GM12878 (cell line): ENCODE data around the gene MEN1. TPM values are rescaled to one million over a fixed set of nuclear protein-coding genes. Genes with fewer than 3 reads are reported as not detected.

Source experiments
- BCL3 ChIP-seq: IDR thresholded peaks from 2 replicates; pipeline ENCODE4 v1.6.1; 2011; ENCODE audit warnings: borderline replicate concordance, low read depth, mild to moderate bottlenecking, moderate library complexity, low read length; ENCODE audit not compliant: insufficient read depth, poor library complexity, severe bottlenecking
- BHLHE40 ChIP-seq, 2 experiments: fragments of 450-650 bp in 1 of 2; IDR thresholded peaks; 2 replicates each; pipeline ENCODE4 v1.6.1; 2011 to 2017; ENCODE audit warnings: low read depth in 2 of 2, borderline replicate concordance in 1 of 2, improper control_type of control experiment in 1 of 2, low read length in 1 of 2, mild to moderate bottlenecking in 1 of 2
- BMI1 ChIP-seq: fragments of 450-650 bp; IDR thresholded peaks from 2 replicates; pipeline ENCODE4 v1.6.1; 2016; ENCODE audit warnings: mild to moderate bottlenecking, moderate library complexity, borderline replicate concordance
- E4F1 ChIP-seq: fragments of 450-650 bp; IDR thresholded peaks from 2 replicates; pipeline ENCODE4 v1.6.1; 2018; ENCODE audit warnings: borderline replicate concordance, mild to moderate bottlenecking; ENCODE audit not compliant: partially characterized antibody
- EP300 ChIP-seq, 2 experiments: fragments of 150-350 bp in 1 of 2; IDR thresholded peaks; 2 replicates each; pipeline ENCODE4 v1.6.1; 2011 to 2012; ENCODE audit warnings: low read depth in 2 of 2, low read length in 2 of 2, borderline replicate concordance in 1 of 2, improper control_type of control experiment in 1 of 2, inconsistent platforms in 1 of 2; ENCODE audit not compliant: control insufficient read depth in 1 of 2
- HCFC1 ChIP-seq: fragments of 150-350 bp; IDR thresholded peaks from 2 replicates; pipeline ENCODE4 v1.6.1; 2014; ENCODE audit warnings: low read length
- HDAC6 ChIP-seq: fragments of 200-600 bp; sonication (generic); IDR thresholded peaks from one replicate; pipeline ENCODE4 v1.8.0; 2017; ENCODE audit warnings: antibody characterized with exemption; ENCODE audit not compliant: unreplicated experiment
- LARP7 ChIP-seq: fragments of 450-650 bp; IDR thresholded peaks from 2 replicates; pipeline ENCODE4 v1.6.1; 2017; ENCODE audit warnings: mild to moderate bottlenecking
- POLR2A ChIP-seq: IDR thresholded peaks from 2 replicates; pipeline ENCODE4 v1.6.1; 2011; ENCODE audit warnings: low read depth, mild to moderate bottlenecking, low read length
- POLR2AphosphoS2 ChIP-seq: IDR thresholded peaks from 2 replicates; pipeline ENCODE4 v1.6.1; 2011; ENCODE audit warnings: low read depth, mild to moderate bottlenecking, low read length, improper control_type of control experiment, moderate library complexity
- REST ChIP-seq: IDR thresholded peaks from 2 replicates; pipeline ENCODE4 v1.6.1; 2012; ENCODE audit warnings: mild to moderate bottlenecking, low read depth, low read length
- RFX5 ChIP-seq: IDR thresholded peaks from 2 replicates; pipeline ENCODE4 v1.6.1; 2011; ENCODE audit warnings: low read depth, low read length, improper control_type of control experiment
- SUZ12 ChIP-seq: fragments of 200-600 bp; sonication (generic); IDR thresholded peaks from one replicate; pipeline ENCODE4 v1.6.1; 2018; ENCODE audit warnings: antibody characterized with exemption, mild to moderate bottlenecking; ENCODE audit not compliant: unreplicated experiment
- TCF12 ChIP-seq: IDR thresholded peaks from 2 replicates; pipeline ENCODE4 v1.6.1; 2011; ENCODE audit warnings: low read depth, mild to moderate bottlenecking, low read length
- ZNF687 ChIP-seq: fragments of 450-650 bp; IDR thresholded peaks from 2 replicates; pipeline ENCODE4 v1.6.1; 2017; ENCODE audit warnings: mild to moderate bottlenecking, moderate library complexity
- polyA plus RNA-seq, 11 experiments: library from polyadenylated mRNA; depleted of rRNA in 4 of 11; unstranded in 6 of 11; stranded (reverse) in 5 of 11; fragments of >200 nt; fragmentation: Nextera tagmentation in 4 of 11; fragmentation: Illumina TruSeq in 1 of 11; extraction: Ambion mirVana in 4 of 11; extraction: Trizol in 1 of 11; gene quantifications; 1 replicate in 1 of 11; 2 replicates in 10 of 11; pipeline versions ENCODE4 v1.2.1 to v1.2.3, GENCODE V29; 2011 to 2016; ENCODE audit warnings: inconsistent platforms in 2 of 11, missing spikeins in 2 of 11, low read depth in 1 of 11
- total RNA-seq, 4 experiments: library from RNA; depleted of rRNA in 3 of 4; stranded (reverse); fragments of >200 nt in 3 of 4; fragmentation: Illumina TruSeq in 1 of 4; extraction: Trizol in 1 of 4; gene quantifications; 2 replicates each; pipeline versions ENCODE4 v1.2.1 to v1.2.3, GENCODE V29; 2013 to 2021
- TF ChIP-seq, protein P1 (sequence below): fragments of 450-650 bp; IDR thresholded peaks from 2 replicates; pipeline ENCODE4 v1.6.1; 2016; ENCODE audit warnings: mild to moderate bottlenecking

The MEN1 gene
- total and polyA plus RNA-seq, 10 of the 15 experiments (the other 5 are each of a cell fraction or from before 2014, with no cell fraction given): 2.5 to 39.7 (median 20.7) TPM

- no peak for TF ChIP-seq REST
- no peak for TF ChIP-seq E4F1
- peak; percentile 45 for TF ChIP-seq BCL3
- no peak for TF ChIP-seq RFX5
- peak; percentile 46 for TF ChIP-seq POLR2A
- TF ChIP-seq HDAC6: no peak
- peak; percentile 59; the same call in 1 of the 2 replicates for TF ChIP-seq TCF12
- TF ChIP-seq LARP7: peak; percentile 48; the same call in 1 of the 2 replicates
- TF ChIP-seq BMI1: no peak
- TF ChIP-seq, protein P1, sequence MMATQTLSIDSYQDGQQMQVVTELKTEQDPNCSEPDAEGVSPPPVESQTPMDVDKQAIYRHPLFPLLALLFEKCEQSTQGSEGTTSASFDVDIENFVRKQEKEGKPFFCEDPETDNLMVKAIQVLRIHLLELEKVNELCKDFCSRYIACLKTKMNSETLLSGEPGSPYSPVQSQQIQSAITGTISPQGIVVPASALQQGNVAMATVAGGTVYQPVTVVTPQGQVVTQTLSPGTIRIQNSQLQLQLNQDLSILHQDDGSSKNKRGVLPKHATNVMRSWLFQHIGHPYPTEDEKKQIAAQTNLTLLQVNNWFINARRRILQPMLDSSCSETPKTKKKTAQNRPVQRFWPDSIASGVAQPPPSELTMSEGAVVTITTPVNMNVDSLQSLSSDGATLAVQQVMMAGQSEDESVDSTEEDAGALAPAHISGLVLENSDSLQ: peak; percentile 42; the same call in 1 of the 2 replicates
- TF ChIP-seq SUZ12: no peak
- TF ChIP-seq EP300 (IDR thresholded peaks at IDR 0.05; ENCODE audit: borderline replicate concordance in 1 of 2, control insufficient read depth in 1 of 2, low read depth in 2 of 2, low read length in 2 of 2): 0 out of 4 replicates have a peak, but pooled peaks of 1 of the 2 experiments have one; percentile 24
- TF ChIP-seq ZNF687: 0 out of 2 replicates have a peak, but pooled peaks have one; percentile 31
- no peak for TF ChIP-seq BHLHE40 (IDR thresholded peaks at IDR 0.05; ENCODE audit: borderline replicate concordance in 1 of 2, low read depth in 2 of 2, low read length in 1 of 2)
- peak; percentile 88 for TF ChIP-seq POLR2AphosphoS2
- 0 out of 2 replicates have a peak, but pooled peaks have one; percentile 9 for TF ChIP-seq HCFC1
Measured at GRCh38 chr11:64851831-64852351, 41.5 kb upstream of the MEN1 start (continued).
